ENCODE measurements around the gene LAMA2. TPM values are rescaled to one million over a fixed set of nuclear protein-coding genes. Genes with fewer than 3 reads are reported as not detected.

Gene LAMA2
- total and polyA plus RNA-seq, 2 of the 13 experiments (the other 11 are each of a cell fraction or from before 2014, with no cell fraction given), result 0.11 to 0.28 TPM

DNA sequence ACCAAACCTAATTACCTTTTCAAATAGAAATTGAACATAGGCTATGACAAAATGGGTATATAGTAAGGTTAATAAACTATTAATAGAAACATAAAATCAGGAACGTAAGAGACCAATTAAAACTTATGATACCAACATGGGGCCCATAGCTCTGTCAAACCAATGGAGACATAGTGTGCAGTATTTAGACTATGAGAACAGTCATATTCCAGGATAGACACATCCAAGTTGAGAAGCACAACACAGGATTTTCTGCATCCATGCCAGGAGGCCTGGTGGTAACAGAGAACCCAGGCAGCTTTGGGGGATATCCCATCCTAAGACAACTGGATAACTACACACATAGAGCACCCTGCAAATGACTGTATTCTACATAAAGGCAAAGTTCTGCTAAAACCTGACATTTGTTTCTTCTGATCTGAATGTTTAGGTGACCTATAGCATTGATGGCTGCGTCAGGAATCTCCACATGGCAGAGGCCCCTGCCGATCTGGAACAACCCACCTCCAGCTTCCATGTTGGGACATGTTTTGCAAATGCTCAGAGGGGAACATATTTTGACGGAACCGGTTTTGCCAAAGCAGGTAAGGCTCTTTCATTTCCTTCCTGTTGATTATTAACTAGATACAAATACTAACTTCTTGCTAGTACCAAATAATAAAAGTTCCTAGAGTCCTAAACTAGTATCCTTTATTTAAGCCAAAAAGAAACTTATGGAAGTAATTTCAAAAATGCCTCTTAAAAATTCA lies 624.3 kb downstream of the LAMA2 start:
- no TSS peak for BruUV-seq (replicated peaks)
- Histone ChIP-seq H3K9ac (ENCODE audit: insufficient read depth, low read depth, low read length) (no peak overlapping the region), H3K4me2 (ENCODE audit: low read depth, low read length) (no peak overlapping the region), H3K4me3 (replicated peaks in 1 of 3; ENCODE audit: insufficient read depth in 1 of 3, low read depth in 2 of 3, low read length in 3 of 3) (no peak overlapping the region), H3K4me1 (ENCODE audit: insufficient read depth, low read length) (no peaks in the 10 kb centered on the region), H3K27ac (ENCODE audit: extremely low read length, insufficient read depth, low read length) (no peak overlapping the region), H4K20me1 (ENCODE audit: insufficient read depth, low read length) (no peaks in the 10 kb centered on the region), H3K79me2 (ENCODE audit: insufficient read depth, low read length) (no peaks in the 10 kb centered on the region), H2AFZ (ENCODE audit: low read length) (no peak overlapping the region), H3K36me3 (replicated peaks in 1 of 2; ENCODE audit: control insufficient read depth in 1 of 2, insufficient read depth in 2 of 2, low read length in 2 of 2) (no peaks in the 10 kb centered on the region), H3K9me3 (ENCODE audit: low read length) (no peaks in the 10 kb centered on the region), H3K27me3 (ENCODE audit: control insufficient read depth in 1 of 2, insufficient read depth in 2 of 2, low read length in 2 of 2) (no peaks in the 10 kb centered on the region)
- FAIRE-seq (no peak), DNase-seq (ENCODE audit: low spot score) (no peak), ATAC-seq (no peak)
- in situ Hi-C loops (cut with HindIII; ENCODE audit: extremely low pct_ligation_motif_present, low pct_unique_long_range_greater_than_20kb), result no loop called here
- POLR2A ChIA-PET, result no interaction called here
- 59% methylated on average over 5 of the region's 5 CpGs for WGBS (ENCODE audit: low lambda C conversion rate)
- TF ChIP-seq ZNF629 (CRISPR knock-in tag; conservative IDR thresholded peaks at IDR 0.05) (no peak), JDP2 (CRISPR knock-in tag; IDR thresholded peaks at IDR 0.05; ENCODE audit: borderline replicate concordance) (no peak), CBX5 (CRISPR knock-in tag; IDR thresholded peaks at IDR 0.05; ENCODE audit: borderline replicate concordance) (no peak), CENPT (CRISPR knock-in tag; IDR thresholded peaks at IDR 0.05; ENCODE audit: low read depth) (no peak), ZNF234 (CRISPR knock-in tag; conservative IDR thresholded peaks at IDR 0.05) (no peak)
- intact Hi-C loops (cut with micrococcal nuclease; ENCODE audit: unreplicated experiment), result no loop called here
- CTCF ChIA-PET (ENCODE audit: low intra/inter-chr PET ratio, low total read pairs), result no interaction called here

DNA sequence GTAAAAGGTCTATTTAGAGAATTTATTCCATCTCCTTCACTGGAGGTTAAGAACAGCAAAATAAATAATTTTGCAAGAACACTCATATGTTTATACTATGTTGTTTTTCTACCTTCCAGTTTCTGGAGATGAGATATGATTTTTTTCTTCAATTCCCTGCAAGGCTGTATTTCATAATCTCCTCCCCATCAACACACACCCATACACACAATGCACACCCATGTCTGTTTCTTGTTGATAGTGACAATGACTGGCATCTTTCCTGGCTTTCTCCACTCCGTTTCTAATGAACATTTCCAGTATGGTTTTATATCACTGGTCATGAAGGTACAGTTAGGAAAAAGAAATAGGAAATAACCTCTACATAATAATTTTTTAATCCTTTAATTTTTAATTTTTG lies 624.9 kb downstream of the LAMA2 start:
- Histone ChIP-seq H4K20me1 (ENCODE audit: insufficient read depth, low read length) (no peaks in the 10 kb centered on the region), H3K4me1 (ENCODE audit: insufficient read depth, low read length) (no peaks in the 10 kb centered on the region), H3K9me3 (ENCODE audit: low read length) (no peaks in the 10 kb centered on the region), H3K27ac (ENCODE audit: extremely low read length, insufficient read depth, low read length) (no peak overlapping the region), H3K4me3 (replicated peaks in 1 of 3; ENCODE audit: insufficient read depth in 1 of 3, low read depth in 2 of 3, low read length in 3 of 3) (no peak overlapping the region), H3K27me3 (ENCODE audit: control insufficient read depth in 1 of 2, insufficient read depth in 2 of 2, low read length in 2 of 2) (no peaks in the 10 kb centered on the region), H3K4me2 (ENCODE audit: low read depth, low read length) (no peak overlapping the region), H2AFZ (ENCODE audit: low read length) (no peak overlapping the region), H3K79me2 (ENCODE audit: insufficient read depth, low read length) (no peaks in the 10 kb centered on the region), H3K9ac (ENCODE audit: insufficient read depth, low read depth, low read length) (no peak overlapping the region), H3K36me3 (replicated peaks in 1 of 2; ENCODE audit: control insufficient read depth in 1 of 2, insufficient read depth in 2 of 2, low read length in 2 of 2) (no peaks in the 10 kb centered on the region)
- FAIRE-seq, result no peak
- CTCF ChIA-PET (ENCODE audit: low intra/inter-chr PET ratio, low total read pairs), result no interaction called here
- WGBS (ENCODE audit: low lambda C conversion rate), result 81% methylated on average over 1 of the region's 1 CpG
- in situ Hi-C loops (cut with HindIII; ENCODE audit: extremely low pct_ligation_motif_present, low pct_unique_long_range_greater_than_20kb) (no loop called here), intact Hi-C loops (cut with micrococcal nuclease; ENCODE audit: unreplicated experiment) (no loop called here)
- POLR2A ChIA-PET, result no interaction called here
- no peak for ATAC-seq
- TF ChIP-seq NRL (CRISPR knock-in tag; IDR thresholded peaks at IDR 0.05; ENCODE audit: borderline replicate concordance), result no peak
- no peak for TF ChIP-seq BATF2 (CRISPR knock-in tag; IDR thresholded peaks at IDR 0.05)
- TF ChIP-seq MLXIP (CRISPR knock-in tag; IDR thresholded peaks at IDR 0.05; ENCODE audit: borderline replicate concordance), result no peak
- no peak for TF ChIP-seq HINFP (CRISPR knock-in tag; IDR thresholded peaks at IDR 0.05; ENCODE audit: low read depth)
- no peak for TF ChIP-seq ARNTL (CRISPR knock-in tag; IDR thresholded peaks at IDR 0.05)
- TF ChIP-seq ZSCAN20 (CRISPR knock-in tag; IDR thresholded peaks at IDR 0.05; ENCODE audit: borderline replicate concordance), result no peak
- no peak for DNase-seq (ENCODE audit: low spot score)
- BruUV-seq (replicated peaks), result no TSS peak

Data from HepG2 (cell line).